ENCODE data around the gene EPS8. TPM values are rescaled to one million over a fixed set of nuclear protein-coding genes. Genes with fewer than 3 reads are reported as not detected.

Gene EPS8
- total RNA-seq, result 41.7 and 47.0 TPM in 2 replicates

GRCh38 chr12:15789220-15790171 is at the start of gene EPS8:
Gene EPS8, minus strand, starts transcription at chr12:15789388. Its CDS starts 106,437 bp downstream, at chr12:15682951.
- no peak for DNase-seq (ENCODE audit: low read depth)
- TF ChIP-seq, protein P1, sequence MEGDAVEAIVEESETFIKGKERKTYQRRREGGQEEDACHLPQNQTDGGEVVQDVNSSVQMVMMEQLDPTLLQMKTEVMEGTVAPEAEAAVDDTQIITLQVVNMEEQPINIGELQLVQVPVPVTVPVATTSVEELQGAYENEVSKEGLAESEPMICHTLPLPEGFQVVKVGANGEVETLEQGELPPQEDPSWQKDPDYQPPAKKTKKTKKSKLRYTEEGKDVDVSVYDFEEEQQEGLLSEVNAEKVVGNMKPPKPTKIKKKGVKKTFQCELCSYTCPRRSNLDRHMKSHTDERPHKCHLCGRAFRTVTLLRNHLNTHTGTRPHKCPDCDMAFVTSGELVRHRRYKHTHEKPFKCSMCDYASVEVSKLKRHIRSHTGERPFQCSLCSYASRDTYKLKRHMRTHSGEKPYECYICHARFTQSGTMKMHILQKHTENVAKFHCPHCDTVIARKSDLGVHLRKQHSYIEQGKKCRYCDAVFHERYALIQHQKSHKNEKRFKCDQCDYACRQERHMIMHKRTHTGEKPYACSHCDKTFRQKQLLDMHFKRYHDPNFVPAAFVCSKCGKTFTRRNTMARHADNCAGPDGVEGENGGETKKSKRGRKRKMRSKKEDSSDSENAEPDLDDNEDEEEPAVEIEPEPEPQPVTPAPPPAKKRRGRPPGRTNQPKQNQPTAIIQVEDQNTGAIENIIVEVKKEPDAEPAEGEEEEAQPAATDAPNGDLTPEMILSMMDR (conservative IDR thresholded peaks at IDR 0.05; ENCODE audit: low read depth, low read length), result peak; percentile 18
- peak within 1 kb of the TSS; percentile 83 for H3K4me3 ChIP-seq (ENCODE audit: low read depth, low read length)

GRCh38 chr12:15837141-15837790 is 48.1 kb upstream of the EPS8 start:
- TF ChIP-seq, protein P1 (conservative IDR thresholded peaks at IDR 0.05; ENCODE audit: low read depth, low read length), result no peak

DNA sequence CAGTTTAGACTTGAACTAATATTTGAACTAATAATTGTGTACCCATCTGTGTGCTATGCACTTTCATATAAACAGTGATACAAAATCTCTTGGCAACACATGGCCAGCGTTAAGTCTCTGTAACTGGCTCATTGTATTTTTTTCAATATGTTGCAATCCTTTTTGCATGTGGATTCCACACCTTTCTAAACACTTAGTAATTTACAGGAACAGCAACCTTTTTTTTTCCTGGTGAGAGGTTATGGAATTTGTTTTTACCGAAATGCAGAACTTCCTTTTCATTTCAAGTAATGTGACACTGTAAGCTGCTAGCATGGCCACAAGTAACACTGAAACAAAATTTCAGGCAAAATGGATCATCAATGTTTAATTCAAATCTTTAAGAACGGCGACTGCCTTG is 45.4 kb upstream of the EPS8 start:
- no peak for DNase-seq (ENCODE audit: low read depth)
- H3K4me3 ChIP-seq (ENCODE audit: low read depth, low read length), result no peak overlapping the region
- TF ChIP-seq, protein P1 (conservative IDR thresholded peaks at IDR 0.05; ENCODE audit: low read depth, low read length), result no peak

More at GRCh38 chr12:15837141-15837790, 48.1 kb upstream of the EPS8 start:
- DNase-seq (ENCODE audit: low read depth), result no peak
- no peak overlapping the region for H3K4me3 ChIP-seq (ENCODE audit: low read depth, low read length)

DNA sequence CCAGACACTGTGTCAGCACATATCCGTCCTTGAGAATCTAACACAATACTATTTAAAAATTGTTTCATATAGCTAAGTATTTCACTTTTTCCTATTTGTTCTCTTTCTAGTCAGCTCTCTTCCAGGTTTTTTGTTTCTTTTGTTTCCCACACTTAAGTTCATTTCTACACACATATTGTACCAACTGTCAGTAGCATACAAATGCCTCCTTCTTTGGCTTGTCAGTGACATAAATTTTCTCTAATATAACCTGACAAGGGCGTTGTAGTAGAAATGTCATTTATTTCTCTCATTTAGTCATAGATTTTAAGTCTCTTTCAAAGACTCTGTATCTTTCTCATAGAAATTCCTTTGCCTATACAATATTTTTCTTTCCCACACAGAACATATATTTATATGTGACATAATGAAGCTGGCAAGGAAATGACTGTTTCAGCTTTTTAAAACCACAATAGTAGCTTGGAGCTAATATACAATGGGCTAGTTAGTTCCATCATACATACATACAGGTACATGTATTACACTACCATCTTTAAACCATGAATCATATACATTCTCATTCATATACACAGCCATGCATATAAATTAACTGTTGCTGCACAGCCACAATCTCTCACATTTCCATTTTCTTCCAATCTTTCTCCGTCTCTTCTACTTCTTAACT is 42.3 kb upstream of the EPS8 start:
- no peak for DNase-seq (ENCODE audit: low read depth)
- no peak overlapping the region for H3K4me3 ChIP-seq (ENCODE audit: low read depth, low read length)
- TF ChIP-seq, protein P1 (conservative IDR thresholded peaks at IDR 0.05; ENCODE audit: low read depth, low read length), result no peak

DNA sequence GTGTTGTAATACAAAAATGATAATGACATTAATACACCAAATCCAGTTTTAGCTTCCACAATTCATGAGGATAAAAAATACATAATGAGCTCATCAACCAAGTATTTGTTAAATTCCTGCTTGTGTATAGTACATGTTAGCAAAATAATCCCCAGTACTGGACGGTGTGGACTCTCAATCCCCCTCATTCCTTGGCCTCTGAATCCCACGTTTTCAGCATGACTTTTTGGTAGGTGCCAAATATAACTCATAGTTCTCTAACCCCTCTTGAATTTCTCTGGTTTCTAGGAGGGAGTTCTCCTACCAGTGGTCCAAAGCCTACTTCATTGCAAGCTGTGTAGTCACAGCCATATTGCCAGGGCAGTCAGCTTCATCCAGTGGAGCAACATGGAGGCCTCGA is 41.4 kb upstream of the EPS8 start:
- TF ChIP-seq, protein P1 (conservative IDR thresholded peaks at IDR 0.05; ENCODE audit: low read depth, low read length), result no peak
- no peak overlapping the region for H3K4me3 ChIP-seq (ENCODE audit: low read depth, low read length)
- DNase-seq (ENCODE audit: low read depth), result no peak

DNA sequence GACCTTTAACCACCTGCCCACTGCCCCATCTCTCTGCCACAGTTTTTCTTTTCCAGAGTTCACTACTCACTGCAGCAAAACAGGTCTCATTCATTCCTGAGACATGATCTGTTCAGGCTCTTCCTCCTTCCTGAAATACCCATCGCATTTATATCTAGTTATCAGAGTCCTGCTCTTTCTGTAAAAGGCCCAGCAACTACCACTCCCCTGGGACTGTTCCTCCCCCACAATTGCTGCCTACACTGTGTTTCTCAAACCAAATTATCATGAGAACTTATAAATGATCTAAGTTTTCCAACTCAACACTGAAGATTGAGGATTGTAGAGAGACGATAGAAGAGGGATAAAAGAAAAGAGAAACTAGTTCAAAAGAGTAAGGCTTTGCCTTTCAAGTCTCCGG is 40.8 kb upstream of the EPS8 start:
- no peak overlapping the region for H3K4me3 ChIP-seq (ENCODE audit: low read depth, low read length)
- no peak for DNase-seq (ENCODE audit: low read depth)
- TF ChIP-seq, protein P1 (conservative IDR thresholded peaks at IDR 0.05; ENCODE audit: low read depth, low read length), result no peak

Data from epithelial cell of proximal tubule (primary cell).